ENCODE results near the gene DAG1.

Gene DAG1

DNA sequence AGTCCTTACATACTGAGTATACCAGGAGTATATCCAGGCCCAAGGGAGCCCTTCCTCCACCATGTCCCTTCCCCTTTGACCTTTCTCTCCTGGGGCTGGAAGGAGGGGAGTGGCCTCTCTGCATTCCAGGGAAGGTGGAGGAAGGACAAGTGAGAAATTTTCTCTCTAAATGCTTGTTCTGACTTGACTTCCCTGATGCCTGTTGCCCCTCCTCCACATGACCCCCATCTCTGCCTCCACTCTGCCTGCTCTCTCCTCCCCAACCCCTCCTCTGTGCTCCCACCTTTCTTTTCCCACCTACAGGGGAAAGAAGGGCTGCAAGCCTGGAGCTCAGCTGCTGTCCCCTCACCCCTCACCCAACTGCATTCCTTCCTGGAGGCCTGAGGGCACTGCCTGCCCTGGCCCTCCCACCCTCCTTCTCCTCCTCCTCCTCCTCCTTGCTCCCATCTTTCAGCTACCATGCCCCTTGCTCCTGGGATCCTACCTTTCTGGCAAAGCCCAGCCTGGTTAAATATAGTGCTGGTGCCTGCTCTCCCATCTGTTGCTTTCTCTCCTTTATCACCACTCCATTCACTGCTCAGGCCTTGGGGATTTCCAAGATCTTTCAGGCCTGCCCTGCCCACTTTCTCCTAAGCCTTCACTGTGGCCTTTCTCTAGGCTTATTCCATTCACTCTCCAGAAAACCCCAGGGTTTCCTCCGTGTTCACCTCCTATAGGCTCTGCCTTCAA, 8.5 kb upstream of the DAG1 start:
- TF ChIP-seq ZNF274 (IDR thresholded peaks at IDR 0.05; ENCODE audit: low read depth, low read length) (no peak), YY1 (IDR thresholded peaks at IDR 0.05; ENCODE audit: insufficient read depth, insufficient read length) (no peak), SUZ12 (IDR thresholded peaks at IDR 0.05; ENCODE audit: extremely low read depth, insufficient read depth, insufficient read length) (no peak)
- Histone ChIP-seq H3K9ac (ENCODE audit: insufficient read length, low read depth) (peak overlapping the region; percentile 80), H3K27me3 (ENCODE audit: insufficient read depth, insufficient read length) (no peaks in the 10 kb centered on the region), H3K9me3 (ENCODE audit: insufficient read depth, low read length) (no peaks in the 10 kb centered on the region), H3K4me3 (ENCODE audit: insufficient read length, low read depth) (peak overlapping the region; percentile 16), H3K36me3 (ENCODE audit: insufficient read depth, insufficient read length, low read length) (no peaks in the 10 kb centered on the region), H3K4me1 (ENCODE audit: insufficient read depth, insufficient read length) (peaks cover 35% of the 10 kb centered on the region)
- DNase-seq (ENCODE audit: low read depth, low spot score) = peak; percentile 84

DNA sequence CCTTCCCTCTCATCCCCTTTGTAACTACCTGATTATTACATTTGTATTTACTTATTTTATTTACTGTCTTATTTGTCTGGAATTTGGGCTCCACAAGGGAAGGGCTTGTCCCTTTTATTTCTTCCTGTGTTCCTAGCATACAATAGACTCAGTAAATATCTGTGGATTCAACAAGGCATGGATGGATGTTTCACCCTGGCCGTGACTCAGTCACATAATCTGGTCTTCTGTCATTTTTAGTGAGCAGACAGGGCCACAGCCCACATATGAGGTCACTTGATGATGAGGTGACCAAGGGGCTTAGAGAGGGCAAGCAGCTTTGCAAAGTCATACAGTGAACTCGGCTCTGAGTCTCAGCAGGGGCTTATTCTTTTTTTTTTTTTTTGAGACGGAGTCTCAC, 7.8 kb upstream of the DAG1 start:
- no peak for DNase-seq (ENCODE audit: low read depth, low spot score)
- Histone ChIP-seq H3K4me1 (ENCODE audit: insufficient read depth, insufficient read length) (peaks cover 37% of the 10 kb centered on the region), H3K4me3 (ENCODE audit: insufficient read length, low read depth) (no peak overlapping the region), H3K9me3 (ENCODE audit: insufficient read depth, low read length) (no peaks in the 10 kb centered on the region), H3K27me3 (ENCODE audit: insufficient read depth, insufficient read length) (no peaks in the 10 kb centered on the region), H3K36me3 (ENCODE audit: insufficient read depth, insufficient read length, low read length) (no peaks in the 10 kb centered on the region), H3K9ac (ENCODE audit: insufficient read length, low read depth) (peak overlapping the region; percentile 80)
- TF ChIP-seq ZNF274 (IDR thresholded peaks at IDR 0.05; ENCODE audit: low read depth, low read length) (no peak), SUZ12 (IDR thresholded peaks at IDR 0.05; ENCODE audit: extremely low read depth, insufficient read depth, insufficient read length) (no peak), YY1 (IDR thresholded peaks at IDR 0.05; ENCODE audit: insufficient read depth, insufficient read length) (no peak)

DNA sequence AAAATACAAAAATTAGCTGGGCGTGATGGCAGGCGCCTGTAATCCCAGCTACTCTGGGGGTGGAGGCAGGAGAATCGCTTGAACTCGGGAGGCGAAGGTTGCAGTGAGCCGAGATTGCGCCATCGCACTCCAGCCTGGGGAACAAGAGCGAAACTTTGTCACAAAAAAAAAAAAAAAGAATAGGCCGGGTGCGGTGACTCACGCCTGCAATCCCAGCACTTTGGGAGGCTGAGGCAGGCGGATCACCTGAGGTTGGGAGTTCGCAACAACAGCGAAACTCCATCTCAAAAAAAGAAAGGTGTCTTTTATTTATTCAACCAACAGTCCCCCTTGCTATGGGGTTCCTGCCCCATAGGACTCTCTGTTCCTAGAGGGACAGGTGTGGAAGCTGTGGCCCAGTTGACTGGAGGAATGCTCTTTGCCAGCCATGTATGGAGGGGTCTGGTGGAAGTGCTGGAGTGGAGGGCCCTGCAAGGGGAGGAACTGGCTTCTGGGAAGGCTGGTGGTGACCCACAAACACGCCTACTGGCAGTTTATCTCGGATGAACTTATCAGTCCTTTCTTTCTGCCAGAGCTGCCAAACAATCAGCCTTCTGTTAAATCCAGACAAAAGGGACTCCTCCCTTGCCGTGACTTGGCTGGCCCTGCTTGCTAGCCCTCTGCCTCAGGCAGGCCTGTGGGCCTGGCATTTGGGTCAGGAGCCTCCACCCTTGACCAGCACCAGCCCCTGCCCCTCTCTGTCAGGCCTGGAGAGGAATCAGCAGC, 4.6 kb upstream of the DAG1 start:
- peak overlapping the region; percentile 63 for H3K9ac ChIP-seq (ENCODE audit: insufficient read length, low read depth)
- DNase-seq (ENCODE audit: low read depth, low spot score) = no peak
- peaks cover 24% of the 10 kb centered on the region for H3K4me1 ChIP-seq (ENCODE audit: insufficient read depth, insufficient read length)
- H3K4me3 ChIP-seq (ENCODE audit: insufficient read length, low read depth) = no peak overlapping the region
- no peaks in the 10 kb centered on the region for H3K9me3 ChIP-seq (ENCODE audit: insufficient read depth, low read length)
- TF ChIP-seq SUZ12 (IDR thresholded peaks at IDR 0.05; ENCODE audit: extremely low read depth, insufficient read depth, insufficient read length) (no peak), YY1 (IDR thresholded peaks at IDR 0.05; ENCODE audit: insufficient read depth, insufficient read length) (no peak), ZNF274 (IDR thresholded peaks at IDR 0.05; ENCODE audit: low read depth, low read length) (no peak)
- H3K27me3 ChIP-seq (ENCODE audit: insufficient read depth, insufficient read length) = no peaks in the 10 kb centered on the region
- no peaks in the 10 kb centered on the region for H3K36me3 ChIP-seq (ENCODE audit: insufficient read depth, insufficient read length, low read length)

DNA sequence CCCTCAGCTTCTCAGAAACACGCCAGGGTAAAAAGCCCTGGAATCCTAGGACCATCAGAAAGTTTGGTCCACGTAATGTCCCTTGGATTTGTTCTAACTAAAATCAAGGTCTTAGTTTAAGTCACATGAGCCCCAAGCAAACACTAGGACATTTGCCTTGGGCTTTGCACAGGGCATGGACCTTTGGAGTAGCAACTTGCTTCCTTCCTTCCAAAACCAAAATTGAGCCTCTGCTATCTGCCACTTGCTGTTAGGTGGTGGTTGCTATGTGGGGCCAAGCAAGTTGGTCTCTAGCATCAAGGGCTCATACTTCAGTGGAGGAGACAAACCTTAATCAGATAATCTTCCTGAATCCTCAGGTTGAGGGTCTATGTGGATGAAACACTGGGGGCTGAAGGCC, 4.0 kb upstream of the DAG1 start:
- H3K4me3 ChIP-seq (ENCODE audit: insufficient read length, low read depth) = no peak overlapping the region
- TF ChIP-seq SUZ12 (IDR thresholded peaks at IDR 0.05; ENCODE audit: extremely low read depth, insufficient read depth, insufficient read length) (no peak), YY1 (IDR thresholded peaks at IDR 0.05; ENCODE audit: insufficient read depth, insufficient read length) (no peak), ZNF274 (IDR thresholded peaks at IDR 0.05; ENCODE audit: low read depth, low read length) (no peak)
- H3K9me3 ChIP-seq (ENCODE audit: insufficient read depth, low read length) = no peaks in the 10 kb centered on the region
- peaks cover 18% of the 10 kb centered on the region for H3K4me1 ChIP-seq (ENCODE audit: insufficient read depth, insufficient read length)
- no peaks in the 10 kb centered on the region for H3K27me3 ChIP-seq (ENCODE audit: insufficient read depth, insufficient read length)
- peaks cover 3% of the 10 kb centered on the region for H3K36me3 ChIP-seq (ENCODE audit: insufficient read depth, insufficient read length, low read length)
- DNase-seq (ENCODE audit: low read depth, low spot score) = no peak
- H3K9ac ChIP-seq (ENCODE audit: insufficient read length, low read depth) = peak overlapping the region; percentile 63

DNA sequence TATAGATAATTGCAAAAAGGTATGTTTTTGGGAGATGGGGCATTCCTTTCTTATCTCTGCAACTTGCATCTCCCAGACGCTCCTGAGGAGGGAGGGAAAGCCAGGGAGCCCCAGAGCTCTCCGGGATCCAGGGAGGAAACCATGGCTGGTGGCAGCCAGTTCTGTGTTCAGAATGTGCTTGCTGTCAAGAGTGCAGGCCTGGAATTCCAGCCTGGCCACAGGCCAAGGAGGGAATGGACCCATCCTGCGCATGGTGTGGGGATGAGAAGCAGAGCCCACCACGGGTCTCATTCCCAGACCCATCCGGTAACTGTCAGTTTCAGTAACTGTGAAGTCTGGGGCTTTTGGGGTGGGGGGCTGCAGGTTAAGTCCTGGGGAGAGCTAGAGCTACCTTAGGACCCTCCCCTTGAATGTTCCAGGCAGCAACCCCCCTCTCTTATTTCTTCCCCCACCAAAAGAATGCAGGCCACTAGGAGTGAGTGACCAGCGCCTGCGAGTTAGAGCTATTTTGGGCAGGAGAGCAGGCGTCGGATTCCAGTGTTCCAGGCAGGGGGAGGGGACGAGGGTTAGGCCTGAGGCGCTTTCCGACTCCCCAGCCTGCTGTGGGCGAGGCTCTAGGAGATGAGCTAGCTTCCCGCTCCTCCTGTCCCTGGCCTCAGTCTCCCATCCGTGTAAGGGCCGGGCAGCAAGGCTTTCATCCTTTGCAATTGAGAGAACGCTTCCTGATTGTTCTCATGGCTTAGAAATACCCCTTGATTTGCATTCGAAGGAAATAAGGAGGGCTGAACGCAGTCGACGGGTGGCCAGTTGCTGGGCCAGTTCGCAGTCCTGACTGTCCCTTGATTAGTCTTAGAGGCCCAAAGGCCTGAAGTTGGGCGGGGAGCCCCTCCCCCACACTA, 781 bp upstream of the DAG1 start:
- Histone ChIP-seq H3K36me3 (ENCODE audit: insufficient read depth, insufficient read length, low read length) (peaks cover 24% of the 10 kb centered on the region), H3K9me3 (ENCODE audit: insufficient read depth, low read length) (no peaks in the 10 kb centered on the region), H3K4me3 (ENCODE audit: insufficient read length, low read depth) (peak overlapping the region; percentile 44), H3K27me3 (ENCODE audit: insufficient read depth, insufficient read length) (no peaks in the 10 kb centered on the region), H3K9ac (ENCODE audit: insufficient read length, low read depth) (peak overlapping the region; percentile 72), H3K4me1 (ENCODE audit: insufficient read depth, insufficient read length) (peaks cover 21% of the 10 kb centered on the region)
- DNase-seq (ENCODE audit: low read depth, low spot score) = no peak
- TF ChIP-seq YY1 (IDR thresholded peaks at IDR 0.05; ENCODE audit: insufficient read depth, insufficient read length) = no peak
- TF ChIP-seq SUZ12 (IDR thresholded peaks at IDR 0.05; ENCODE audit: extremely low read depth, insufficient read depth, insufficient read length) = no peak
- no peak for TF ChIP-seq ZNF274 (IDR thresholded peaks at IDR 0.05; ENCODE audit: low read depth, low read length)

DNA sequence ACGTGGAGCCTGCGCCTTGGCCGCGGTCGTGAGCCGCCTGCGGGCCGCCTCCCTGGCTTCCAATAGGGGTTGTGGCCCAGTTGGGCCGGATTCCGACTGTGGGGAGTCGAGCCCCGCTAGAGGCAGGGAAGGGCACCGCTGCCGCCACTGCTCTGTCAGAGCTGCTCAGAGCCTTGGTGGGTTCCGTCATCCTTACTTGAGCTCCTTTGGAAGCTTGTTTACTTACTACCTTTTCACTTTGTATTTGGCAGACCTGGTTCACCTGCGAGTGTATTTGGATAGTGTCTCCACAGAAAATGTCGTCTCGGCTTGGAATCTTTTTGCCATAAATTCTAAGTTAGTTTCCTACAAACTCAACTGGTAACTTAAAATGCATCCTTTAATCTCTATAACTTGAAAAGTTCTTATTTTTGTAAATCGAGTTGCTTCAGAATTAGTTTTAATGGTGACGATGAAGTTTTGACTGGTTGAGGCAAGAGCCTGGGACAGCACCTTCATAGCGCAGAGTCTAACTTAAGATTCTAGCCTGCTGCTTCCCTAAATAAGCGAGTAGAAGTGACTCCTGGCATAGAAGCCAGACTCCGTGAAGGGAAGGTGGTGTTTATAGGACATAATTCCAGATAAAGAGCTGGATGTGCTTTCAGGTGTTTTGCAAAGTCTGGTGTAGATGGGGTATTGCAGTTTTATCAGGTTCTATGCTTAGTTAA, 800 bp downstream of the DAG1 start:
- H3K9me3 ChIP-seq (ENCODE audit: insufficient read depth, low read length) = no peaks in the 10 kb centered on the region
- DNase-seq (ENCODE audit: low read depth, low spot score) = no peak

More for the DNA sequence above, 800 bp downstream of the DAG1 start:
- H3K4me1 ChIP-seq (ENCODE audit: insufficient read depth, insufficient read length) = peaks cover 16% of the 10 kb centered on the region
- peak overlapping the region; percentile 98 for H3K9ac ChIP-seq (ENCODE audit: insufficient read length, low read depth)
- no peaks in the 10 kb centered on the region for H3K27me3 ChIP-seq (ENCODE audit: insufficient read depth, insufficient read length)
- no peak for TF ChIP-seq YY1 (IDR thresholded peaks at IDR 0.05; ENCODE audit: insufficient read depth, insufficient read length)
- TF ChIP-seq SUZ12 (IDR thresholded peaks at IDR 0.05; ENCODE audit: extremely low read depth, insufficient read depth, insufficient read length) = no peak
- TF ChIP-seq ZNF274 (IDR thresholded peaks at IDR 0.05; ENCODE audit: low read depth, low read length) = no peak
- H3K4me3 ChIP-seq (ENCODE audit: insufficient read length, low read depth) = peak overlapping the region; percentile 95
- H3K36me3 ChIP-seq (ENCODE audit: insufficient read depth, insufficient read length, low read length) = peaks cover 26% of the 10 kb centered on the region

Data from NT2/D1 (cell line).